ENCODE data around the gene CACNA2D1.
"Not testable (repeated sequence)": the region's sequence is repeated elsewhere in the genome, so short reads cannot be mapped to it uniquely, and the experiment has no call there.

DNA sequence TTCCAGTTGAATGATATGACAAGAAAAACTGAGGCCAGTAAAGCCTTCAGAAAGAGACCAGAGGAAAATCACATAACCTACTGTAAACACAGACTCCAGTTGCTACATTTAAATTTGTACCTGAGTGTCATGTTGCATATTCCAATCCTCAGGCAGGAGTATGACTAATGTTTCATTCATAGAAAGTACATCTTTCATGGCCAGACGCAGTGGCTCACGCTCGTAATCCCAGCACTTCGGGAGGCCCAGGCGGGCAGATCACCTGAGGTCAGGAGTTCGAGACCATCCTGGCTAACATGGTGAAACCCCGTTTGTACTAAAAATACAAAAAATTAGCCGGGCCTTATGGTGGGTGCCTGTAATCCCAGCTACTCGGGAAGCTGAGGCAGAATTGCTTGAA is 429.0 kb downstream of the CACNA2D1 start:
- TF ChIP-seq, protein P1, sequence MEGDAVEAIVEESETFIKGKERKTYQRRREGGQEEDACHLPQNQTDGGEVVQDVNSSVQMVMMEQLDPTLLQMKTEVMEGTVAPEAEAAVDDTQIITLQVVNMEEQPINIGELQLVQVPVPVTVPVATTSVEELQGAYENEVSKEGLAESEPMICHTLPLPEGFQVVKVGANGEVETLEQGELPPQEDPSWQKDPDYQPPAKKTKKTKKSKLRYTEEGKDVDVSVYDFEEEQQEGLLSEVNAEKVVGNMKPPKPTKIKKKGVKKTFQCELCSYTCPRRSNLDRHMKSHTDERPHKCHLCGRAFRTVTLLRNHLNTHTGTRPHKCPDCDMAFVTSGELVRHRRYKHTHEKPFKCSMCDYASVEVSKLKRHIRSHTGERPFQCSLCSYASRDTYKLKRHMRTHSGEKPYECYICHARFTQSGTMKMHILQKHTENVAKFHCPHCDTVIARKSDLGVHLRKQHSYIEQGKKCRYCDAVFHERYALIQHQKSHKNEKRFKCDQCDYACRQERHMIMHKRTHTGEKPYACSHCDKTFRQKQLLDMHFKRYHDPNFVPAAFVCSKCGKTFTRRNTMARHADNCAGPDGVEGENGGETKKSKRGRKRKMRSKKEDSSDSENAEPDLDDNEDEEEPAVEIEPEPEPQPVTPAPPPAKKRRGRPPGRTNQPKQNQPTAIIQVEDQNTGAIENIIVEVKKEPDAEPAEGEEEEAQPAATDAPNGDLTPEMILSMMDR (IDR thresholded peaks at IDR 0.05): not testable (repeated sequence)
- not testable (repeated sequence) for TF ChIP-seq POLR2AphosphoS5 (IDR thresholded peaks at IDR 0.05; ENCODE audit: low read depth, low read length)
